HL-60/S4 treated with retinoic acid at 250 ng/mL for 4 days and 3 days (cell line): ENCODE results near the gene C2orf80.
"Not testable (repeated sequence)": the region's sequence is repeated elsewhere in the genome, so short reads cannot be mapped to it uniquely, and the experiment has no call there.

Experiments used
- in situ Hi-C: fragments of 300-500 bp; cut with MboI; formaldehyde crosslinking; loops from 2 replicates; pipeline ENCODE4 v1.7.0; 2022; ENCODE audit warnings: low sequenced_read_pairs

The C2orf80 gene

GRCh38 chr2:208189810-208190503 lies at the start of gene C2orf80:
Gene C2orf80, minus strand, starts transcription at chr2:208190030. Its CDS starts 3,044 bp downstream, at chr2:208186986.
- in situ Hi-C loops: no loop called here

DNA sequence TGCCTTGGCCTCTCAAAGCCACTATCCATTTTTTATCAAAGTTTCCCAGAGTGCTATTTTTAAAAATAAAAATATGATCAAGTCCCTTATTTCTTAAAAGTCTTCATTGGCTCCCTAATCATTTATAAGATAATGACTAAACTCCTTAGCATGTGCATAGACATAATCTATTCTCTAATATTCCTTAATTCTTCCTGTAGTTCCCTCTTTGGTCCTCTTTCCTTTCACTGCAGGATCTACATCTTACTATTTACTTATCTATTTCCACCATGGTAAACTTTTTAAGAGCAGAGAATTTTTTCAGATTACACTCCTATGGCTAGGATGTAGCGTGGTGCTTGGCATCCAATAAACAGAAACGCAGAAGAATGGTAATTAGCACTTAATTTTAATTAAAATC lies 46.0 kb upstream of the C2orf80 start:
- in situ Hi-C loops: no loop called here

GRCh38 chr2:208234786-208235185 lies 45.0 kb upstream of the C2orf80 start:
- in situ Hi-C loops: no loop called here

GRCh38 chr2:208228476-208228875 lies 38.6 kb upstream of the C2orf80 start:
- in situ Hi-C loops: no loop called here

DNA sequence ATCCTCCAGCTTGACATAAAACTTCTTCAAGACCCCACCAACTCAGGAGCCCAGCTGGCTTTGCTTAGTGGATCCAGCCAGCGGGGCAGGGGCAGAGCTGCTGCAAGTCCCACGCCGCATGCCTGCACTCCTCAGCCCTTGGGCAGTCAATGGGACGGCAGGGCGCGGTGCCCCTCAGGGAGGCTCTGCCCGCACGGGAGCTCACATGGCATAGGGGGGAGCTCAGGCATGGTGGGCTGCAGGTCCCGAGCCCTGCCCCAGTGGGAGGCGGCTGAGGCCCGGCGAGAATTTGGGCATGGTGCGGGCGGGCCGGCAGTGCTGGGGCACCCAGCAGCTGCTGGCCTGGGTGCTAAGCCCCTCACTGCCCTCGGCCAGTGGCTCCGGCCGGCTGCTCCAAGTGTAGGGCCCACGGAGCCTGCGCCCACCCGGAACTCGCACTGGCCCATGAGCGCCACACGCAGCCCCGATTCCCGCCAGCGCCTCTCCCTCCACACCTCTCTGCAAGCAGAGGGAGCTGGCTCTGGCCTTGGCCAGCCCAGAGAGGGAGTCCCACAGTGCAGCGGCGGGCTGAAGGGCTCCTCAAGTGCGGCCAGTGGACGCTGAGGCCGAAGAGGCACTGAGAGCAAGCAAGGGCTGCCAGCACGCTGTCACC lies 37.9 kb upstream of the C2orf80 start:
- in situ Hi-C loops: no loop called here

GRCh38 chr2:208224802-208225201 lies 35.0 kb upstream of the C2orf80 start:
- in situ Hi-C loops: no loop called here

- in situ Hi-C loops: no loop called here
Observed at GRCh38 chr2:208222351-208222750, 32.5 kb upstream of the C2orf80 start.

DNA sequence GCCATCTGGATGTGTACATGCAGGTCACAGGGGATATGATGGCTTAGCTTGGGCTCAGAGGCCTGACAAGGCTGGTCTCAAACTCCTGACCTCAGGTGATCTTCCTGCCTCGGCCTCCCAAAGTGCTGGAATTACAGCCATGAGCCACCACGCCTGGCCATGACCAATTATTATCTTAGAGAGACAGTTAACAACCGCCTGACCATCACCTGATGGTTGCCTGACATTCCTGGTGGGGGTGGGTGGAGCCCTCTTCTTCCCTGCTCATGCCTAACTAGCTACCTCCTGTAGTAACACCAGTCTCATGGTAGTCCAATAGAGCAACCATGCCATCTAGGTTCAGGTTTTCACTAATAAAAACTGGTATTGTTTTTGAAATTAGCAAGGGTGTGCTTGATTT lies 32.0 kb upstream of the C2orf80 start:
- in situ Hi-C loops: not testable (repeated sequence)

GRCh38 chr2:208210688-208211451 lies 21.0 kb upstream of the C2orf80 start:
- in situ Hi-C loops: no loop called here

GRCh38 chr2:208208335-208209085 lies 18.7 kb upstream of the C2orf80 start:
- in situ Hi-C loops: no loop called here

DNA sequence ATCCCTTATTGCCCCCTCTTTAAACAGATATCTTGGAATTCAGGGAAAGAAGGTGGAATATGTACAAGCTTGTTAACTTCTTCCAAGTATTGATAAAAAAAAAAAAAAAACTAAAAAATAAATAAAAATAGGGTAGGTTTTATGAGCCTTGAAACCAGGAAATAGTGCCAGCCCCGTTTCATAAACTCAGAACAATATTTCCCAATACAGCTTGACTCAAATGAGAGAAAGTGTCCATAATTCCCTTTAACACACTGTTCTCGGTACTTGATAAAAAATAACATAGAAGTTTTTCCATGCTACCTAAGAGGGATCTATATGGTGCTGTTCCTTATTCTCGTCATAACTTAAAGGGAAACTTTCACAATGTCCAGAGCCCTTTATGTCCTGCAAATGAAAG lies 17.9 kb upstream of the C2orf80 start:
- in situ Hi-C loops: no loop called here

DNA sequence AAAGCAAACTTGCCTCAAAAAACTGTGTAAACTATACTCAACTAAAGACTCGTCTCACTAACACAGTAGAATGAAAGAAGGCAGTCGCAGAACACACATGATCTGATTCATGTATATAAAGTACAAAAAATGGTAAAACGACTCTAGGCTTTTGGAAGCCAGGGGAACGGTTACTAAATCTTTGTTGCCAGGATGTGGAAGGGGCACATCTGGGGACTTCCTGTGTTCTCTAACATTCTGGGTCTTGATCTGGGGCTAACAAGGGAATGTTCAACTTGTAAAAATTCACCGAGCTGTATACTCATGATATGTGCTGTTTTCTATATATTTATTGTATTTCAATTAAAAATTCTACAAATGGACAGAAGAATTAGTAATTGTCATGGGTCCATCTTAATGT lies 14.3 kb upstream of the C2orf80 start:
- in situ Hi-C loops: no loop called here

DNA sequence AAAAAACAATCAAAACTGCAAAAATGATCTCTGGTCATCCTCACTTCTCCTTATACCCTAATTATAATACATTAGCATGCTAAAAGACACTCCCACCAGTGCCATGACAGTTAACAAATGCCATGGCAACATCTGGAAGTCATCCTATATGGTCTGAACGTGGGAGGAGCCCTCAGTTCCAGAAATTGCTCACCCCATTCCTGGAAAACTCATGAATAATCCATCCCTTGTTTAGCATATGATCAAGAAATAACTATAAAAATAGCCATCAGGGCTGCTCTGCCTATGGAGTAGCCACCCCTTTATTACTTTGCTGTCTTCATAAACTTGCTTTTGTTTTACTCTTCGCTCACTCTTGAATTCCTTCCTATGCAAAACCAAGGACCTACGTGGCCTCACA lies 5.7 kb upstream of the C2orf80 start:
- in situ Hi-C loops: no loop called here

DNA sequence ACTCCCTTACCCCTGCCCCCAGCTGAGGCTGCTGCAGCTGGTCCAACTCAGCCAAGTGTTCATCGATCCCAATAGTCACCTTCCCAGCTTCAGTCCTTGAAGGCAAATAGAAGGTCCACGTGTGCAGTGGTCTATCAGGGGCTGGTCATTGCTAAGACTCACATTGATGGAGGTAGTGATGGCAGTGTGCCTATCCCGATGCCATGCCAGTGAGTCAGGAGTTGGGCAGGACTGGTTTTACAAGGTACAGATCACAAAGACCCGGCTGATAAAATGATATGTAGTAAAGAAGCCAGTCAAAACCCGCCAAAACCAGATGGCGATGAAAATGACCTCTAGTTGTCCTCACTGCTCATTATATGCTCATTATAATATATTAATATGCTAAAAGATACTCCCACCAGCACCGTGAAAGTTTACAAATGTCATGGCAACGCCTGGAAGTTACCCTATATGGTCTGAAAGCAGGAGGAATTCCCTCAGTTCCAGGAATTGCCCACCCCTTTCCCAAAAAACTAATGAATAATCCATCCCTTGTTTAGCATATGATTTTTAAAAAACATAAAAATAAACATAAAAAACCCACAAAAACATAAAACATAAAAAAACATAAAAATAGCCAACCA lies 2.9 kb upstream of the C2orf80 start:
- in situ Hi-C loops: no loop called here

- in situ Hi-C loops: no loop called here
Observed at GRCh38 chr2:208189069-208189809, 591 bp downstream of the C2orf80 start.

- in situ Hi-C loops: no loop called here
Observed at GRCh38 chr2:208186893-208187292, 2.9 kb downstream of the C2orf80 start.

GRCh38 chr2:208186465-208186864 lies 3.4 kb downstream of the C2orf80 start:
- in situ Hi-C loops: no loop called here

GRCh38 chr2:208183972-208184705 lies 5.7 kb downstream of the C2orf80 start:
- in situ Hi-C loops: no loop called here

DNA sequence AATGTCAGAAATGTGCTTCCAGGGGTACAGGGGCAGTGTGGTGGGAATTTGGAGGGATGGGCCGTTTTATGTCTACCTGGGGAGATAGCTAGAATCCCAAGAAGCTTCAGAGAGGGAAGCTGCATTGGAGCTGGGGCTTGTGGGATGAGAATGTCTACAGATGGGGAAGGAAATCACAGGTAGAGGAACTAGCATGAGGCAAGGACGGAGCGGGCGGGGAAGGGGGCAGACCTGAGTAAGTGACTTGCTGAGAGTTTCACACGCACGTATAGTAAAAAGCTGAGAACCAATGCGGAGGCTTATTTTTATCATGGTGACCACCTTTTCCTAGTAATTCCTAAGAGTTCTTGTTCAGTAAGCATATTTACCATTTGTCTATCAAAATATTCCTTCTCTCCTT lies 6.3 kb downstream of the C2orf80 start:
- in situ Hi-C loops: no loop called here
